Lung (tissue), 12 donors: ENCODE data around the gene MUC5AC. TPM values are rescaled to one million over a fixed set of nuclear protein-coding genes. Genes with fewer than 3 reads are reported as not detected.

Experiments
- ATAC-seq: fragments of 200-7000 bp; cut with Tn5 transposase; one replicate; pipeline ENCODE4 v1.9.1; 2020; ENCODE audit warnings: moderate number of reproducible peaks; ENCODE audit not compliant: insufficient read depth, low FRiP score
- DNase-seq, 3 donors: peaks; one replicate each; pipeline ENCODE4 v3.0.0-alpha.2; 2013 to 2017
- H3K27ac ChIP-seq, 2 donors: one replicate each; pipeline ENCODE4 v1.5.1; 2013; ENCODE audit warnings: mild to moderate bottlenecking in 2 of 2, moderate library complexity in 2 of 2, control low read depth in 1 of 2, inconsistent platforms in 1 of 2, low read depth in 1 of 2, low read length in 1 of 2
- H3K27me3 ChIP-seq, 3 donors: one replicate each; pipeline ENCODE4 v1.5.1; 2013; ENCODE audit warnings: low read length in 2 of 3; ENCODE audit not compliant: control insufficient read depth in 3 of 3, insufficient read depth in 3 of 3
- H3K36me3 ChIP-seq, 4 donors: one replicate each; pipeline ENCODE4 v1.5.1; 2013; ENCODE audit warnings: low read length in 4 of 4, mild to moderate bottlenecking in 1 of 4, moderate library complexity in 1 of 4; ENCODE audit not compliant: control insufficient read depth in 4 of 4, insufficient read depth in 4 of 4
- H3K4me1 ChIP-seq, 5 donors: one replicate each; pipeline ENCODE4 v1.5.1; 2013; ENCODE audit warnings: low read length in 5 of 5, mild to moderate bottlenecking in 2 of 5, moderate library complexity in 1 of 5; ENCODE audit not compliant: control insufficient read depth in 5 of 5, insufficient read depth in 5 of 5
- H3K4me3 ChIP-seq: one replicate; pipeline ENCODE4 v1.5.1; 2013; ENCODE audit warnings: mild to moderate bottlenecking, control low read depth, moderate library complexity
- H3K9ac ChIP-seq, 2 donors: one replicate each; pipeline ENCODE4 v1.5.1; 2013; ENCODE audit warnings: low read length in 2 of 2, control low read depth in 1 of 2; ENCODE audit not compliant: insufficient read depth in 1 of 2
- H3K9me3 ChIP-seq, 4 donors: one replicate each; pipeline ENCODE4 v1.5.1; 2013; ENCODE audit warnings: low read length in 3 of 4, mild to moderate bottlenecking in 1 of 4, moderate library complexity in 1 of 4; ENCODE audit not compliant: control insufficient read depth in 4 of 4, insufficient read depth in 3 of 4
- CTCF ChIP-seq: IDR thresholded peaks from 2 replicates; pipeline ENCODE4 v1.5.1; 2012; ENCODE audit warnings: mild to moderate bottlenecking; ENCODE audit errors: control extremely low read depth, extremely low read depth
- WGBS, 2 donors: extraction: QIAGEN DNeasy Blood & Tissue Kit; methylation state at CpG; one replicate each; pipeline ENCODE4 v1.1.7; 2013; 5-methylcytosine and 5-hydroxymethylcytosine counted together
- polyA plus RNA-seq, 2 donors: library from polyadenylated mRNA; stranded (reverse); fragments of 200-250 nt; gene quantifications; one replicate each; pipeline ENCODE4 v1.2.1, GENCODE V29; 2013
- total RNA-seq, 2 donors: library from RNA; depleted of rRNA in 1 of 2; stranded (reverse); fragments of >200 nt in 1 of 2; gene quantifications; one replicate each; pipeline ENCODE4 v1.2.1, GENCODE V29; 2014 to 2021
- donor health status: control.
- donor health status: control.
- donor health status: Bipolar disorder and iron deficiency.
- donor health status: healthy.
- donor health status: DM: yes; HTN: yes; CAD: no.

MUC5AC gene
- total and polyA plus RNA-seq, 4 donors, result 0.46 to 1.3 (median 1.0) TPM

- WGBS, 2 donors, result 20 to 21% methylated on average over 18 of the region's 18 CpGs
- Histone ChIP-seq H3K9me3 (peaks cover 0 to 5% (median 0%) of the 10 kb centered on the region in 4 donors), H3K27ac (no peak overlapping the region), H3K4me1 (no peaks in the 10 kb centered on the region), H3K9ac (no peak overlapping the region), H3K36me3 (no peaks in the 10 kb centered on the region), H3K27me3 (peaks cover 0 to 5% (median 0%) of the 10 kb centered on the region in 3 donors), H3K4me3 (no peak overlapping the region)
- no peak for TF ChIP-seq CTCF
- ATAC-seq (no peak), DNase-seq (peak in 1 of 3 donors; percentile 31)
Observed at GRCh38 chr11:1150769-1151365, 6.9 kb upstream of the MUC5AC start.

- Histone ChIP-seq H3K4me3 (no peak overlapping the region), H3K9ac (no peak overlapping the region), H3K27ac (no peak overlapping the region), H3K4me1 (no peaks in the 10 kb centered on the region), H3K36me3 (no peaks in the 10 kb centered on the region), H3K9me3 (peaks cover 0 to 5% (median 0%) of the 10 kb centered on the region in 4 donors), H3K27me3 (peaks cover 0 to 5% (median 0%) of the 10 kb centered on the region in 3 donors)
- no peak for ATAC-seq
- WGBS, 2 donors, result 61 to 68% methylated on average over 22 of the region's 22 CpGs
- no peak for TF ChIP-seq CTCF
- DNase-seq, result no peak
Observed at GRCh38 chr11:1151366-1152315, 6.1 kb upstream of the MUC5AC start.

GRCh38 chr11:1152316-1153104 is 5.2 kb upstream of the MUC5AC start:
- no peak for TF ChIP-seq CTCF
- ATAC-seq (no peak), DNase-seq (no peak)
- no peaks in the 10 kb centered on the region for H3K4me1 ChIP-seq
- H3K27ac ChIP-seq, result no peak overlapping the region
- no peaks in the 10 kb centered on the region for H3K36me3 ChIP-seq
- 43 to 44% methylated on average over 22 of the region's 22 CpGs for WGBS, 2 donors
- peaks cover 0 to 2% (median 0%) of the 10 kb centered on the region in 3 donors for H3K27me3 ChIP-seq
- no peak overlapping the region for H3K4me3 ChIP-seq
- peaks cover 0 to 5% (median 0%) of the 10 kb centered on the region in 4 donors for H3K9me3 ChIP-seq
- H3K9ac ChIP-seq, result no peak overlapping the region
